WTC11 (cell line): ENCODE data around the gene TAS2R41.

Experiments
- CTCF ChIP-seq: fragments of 200-600 bp; IDR thresholded peaks from 2 replicates; pipeline ENCODE4 v1.8.0; 2022; ENCODE audit warnings: antibody characterized with exemption
- ETV6 ChIP-seq: sonication (generic); formaldehyde crosslinking; IDR thresholded peaks from 2 replicates; pipeline ENCODE4 v1.8.1; 2022; ENCODE audit warnings: mild to moderate bottlenecking, missing genetic modification reagents

GRCh38 chr7:143463556-143463955 is 14.1 kb upstream of the TAS2R41 start:
- no peak for TF ChIP-seq CTCF
- TF ChIP-seq ETV6 (CRISPR knock-in tag) = no peak
